ENCODE data around the gene TDRD12.

GRCh38 chr19:32750441-32751055 lies 31.0 kb downstream of the TDRD12 start:
- no peak for TF ChIP-seq CTCF (IDR thresholded peaks at IDR 0.05)
- no peak for TF ChIP-seq POLR2A (IDR thresholded peaks at IDR 0.05)

Data from thyroid gland (tissue), 4 donors.